IPS-11a (cell line): ENCODE data around the gene ALK.

Experiments
- H3K4me3 ChIP-seq: one replicate; pipeline ENCODE4 v1.5.1; 2013; ENCODE audit warnings: low read depth, low read length, control low read depth

The ALK gene

DNA sequence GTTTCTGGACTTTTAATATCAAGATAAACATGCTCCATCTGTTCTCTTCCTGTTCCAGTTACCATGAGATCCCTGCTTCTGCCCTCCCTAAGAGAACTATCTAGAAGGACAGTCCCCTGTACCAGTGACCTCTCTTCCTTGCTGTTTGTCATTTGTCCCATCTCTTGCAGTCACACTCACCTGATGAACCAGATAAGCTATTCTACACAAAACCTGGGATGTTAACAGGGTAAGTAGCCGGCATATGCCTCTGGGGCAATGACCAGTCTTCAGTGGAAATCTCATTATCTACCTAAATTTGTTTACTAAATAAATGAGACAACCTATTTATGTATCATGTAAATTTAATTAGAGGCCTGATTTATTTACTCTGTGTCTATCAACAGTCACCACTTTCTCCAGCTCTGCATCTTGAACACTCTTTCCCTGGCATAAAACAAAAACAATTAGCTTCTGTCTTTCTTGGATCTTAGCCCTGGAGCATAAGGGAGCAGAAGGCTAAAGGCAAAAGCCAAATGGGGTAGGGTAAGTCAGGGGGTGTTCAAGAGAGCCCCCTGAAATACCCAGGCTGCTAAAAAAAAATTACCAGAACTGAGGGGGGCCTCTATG lies 337.7 kb downstream of the ALK start:
- H3K4me3 ChIP-seq = no peak overlapping the region

DNA sequence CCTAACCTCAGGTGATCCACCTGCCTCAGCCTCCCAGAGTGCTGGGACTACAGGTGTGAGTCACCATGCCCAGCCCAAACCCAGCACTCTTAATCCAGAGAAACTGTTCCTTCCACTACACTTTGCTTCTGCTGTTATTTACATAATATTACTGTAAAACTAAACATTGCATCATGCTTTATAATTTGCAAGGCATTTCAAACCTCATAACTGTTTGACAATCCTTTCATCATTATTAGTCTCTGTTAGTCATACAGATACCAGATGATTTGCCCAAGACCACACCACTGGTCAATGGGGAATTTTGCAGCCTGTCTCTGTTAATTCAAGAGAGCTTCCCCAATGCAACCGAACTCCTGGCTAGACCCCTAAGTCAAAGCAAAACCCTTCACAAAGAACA lies 338.3 kb downstream of the ALK start:
- no peak overlapping the region for H3K4me3 ChIP-seq

DNA sequence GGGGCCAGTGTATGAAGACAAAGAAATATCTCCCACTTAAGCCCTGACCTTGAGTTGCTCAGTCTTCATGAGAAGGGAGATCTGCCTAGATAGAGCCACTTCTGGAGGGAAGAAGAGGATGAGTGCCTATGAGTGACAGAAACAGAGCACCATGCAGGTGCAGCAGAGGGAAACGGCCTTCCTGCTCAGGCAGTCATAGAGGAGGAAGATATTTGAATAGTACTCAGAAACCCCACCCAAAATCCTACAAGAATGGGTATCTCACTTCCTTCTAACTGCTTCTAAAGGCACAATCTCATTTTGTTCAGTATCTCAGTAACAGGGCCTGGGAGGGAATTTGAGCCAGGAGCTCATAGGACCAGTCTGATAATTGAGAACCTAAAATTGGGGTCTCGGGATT lies 339.3 kb downstream of the ALK start:
- H3K4me3 ChIP-seq = no peak overlapping the region

DNA sequence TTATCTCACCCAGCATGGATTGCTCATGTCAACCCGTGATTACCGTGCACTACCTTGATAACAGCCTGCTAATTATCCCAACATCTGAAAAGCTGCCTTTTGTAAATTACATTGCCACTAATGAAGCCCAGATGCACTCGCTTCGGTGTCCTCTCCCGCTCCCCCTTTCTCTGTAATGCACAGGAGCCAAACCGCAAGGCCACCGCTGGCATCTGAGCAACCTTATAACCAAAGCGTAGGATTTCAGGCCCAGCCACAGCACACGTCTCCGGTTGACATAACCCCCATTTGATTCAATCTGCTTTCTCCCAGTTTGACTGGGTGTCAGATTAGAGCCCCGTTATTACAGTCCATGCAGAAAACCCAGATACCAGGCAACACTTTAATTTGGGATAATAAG lies 341.2 kb downstream of the ALK start:
- no peak overlapping the region for H3K4me3 ChIP-seq

DNA sequence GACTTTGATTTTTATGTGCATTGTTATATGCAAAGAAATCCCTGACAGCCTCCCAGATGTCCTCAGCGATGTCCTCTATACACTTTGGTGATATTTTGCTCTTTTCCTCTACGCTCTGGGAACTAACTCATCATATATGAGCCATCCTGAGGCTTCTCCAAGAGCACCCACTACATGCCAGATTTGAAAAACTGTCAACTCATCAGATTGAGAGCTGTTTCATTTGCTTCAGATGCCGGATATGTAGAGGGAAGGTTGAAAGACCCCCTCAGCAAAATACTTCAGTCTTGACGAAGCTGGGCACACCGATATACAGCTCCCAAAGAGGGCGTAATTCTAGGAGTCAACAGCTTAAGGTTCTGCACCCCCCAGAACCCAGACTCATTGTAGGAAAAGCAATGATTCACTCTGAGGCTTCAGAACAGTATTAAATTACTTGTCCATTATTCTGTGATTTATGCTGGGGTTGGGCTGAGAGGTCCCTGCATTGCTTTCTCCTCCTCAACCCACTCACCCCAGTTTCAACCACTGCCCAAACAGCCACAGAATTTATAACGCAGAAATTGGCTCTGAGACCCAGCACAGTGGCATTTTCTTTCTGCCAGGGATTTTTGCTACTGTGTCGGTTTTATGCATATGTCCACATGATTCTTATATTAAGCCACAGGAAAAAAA lies 341.8 kb downstream of the ALK start:
- H3K4me3 ChIP-seq = no peak overlapping the region

DNA sequence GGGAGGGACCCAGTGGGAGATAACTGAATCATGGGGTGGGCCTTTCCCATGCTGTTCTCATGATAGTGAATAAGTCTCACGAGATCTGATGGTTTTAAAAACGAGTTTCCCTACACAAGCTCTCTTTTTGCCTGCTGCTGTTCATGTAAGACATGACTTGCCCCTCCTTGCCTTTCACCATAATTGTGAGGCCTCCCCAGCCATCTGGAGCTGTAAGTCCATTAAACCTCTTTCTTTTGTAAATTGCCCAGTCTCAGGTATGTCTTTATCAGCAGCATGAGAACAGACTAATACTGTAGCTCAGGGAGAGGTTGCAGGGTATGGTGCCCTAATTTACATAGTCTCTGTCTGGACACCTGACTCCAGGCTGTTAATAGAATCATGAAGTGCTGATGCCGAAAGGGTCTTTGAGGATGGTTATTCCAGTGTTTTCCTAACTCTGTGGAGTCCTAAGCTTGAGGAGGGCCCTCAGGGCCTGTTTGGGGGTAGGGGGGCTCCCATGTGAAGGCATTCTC lies 343.2 kb downstream of the ALK start:
- no peak overlapping the region for H3K4me3 ChIP-seq

DNA sequence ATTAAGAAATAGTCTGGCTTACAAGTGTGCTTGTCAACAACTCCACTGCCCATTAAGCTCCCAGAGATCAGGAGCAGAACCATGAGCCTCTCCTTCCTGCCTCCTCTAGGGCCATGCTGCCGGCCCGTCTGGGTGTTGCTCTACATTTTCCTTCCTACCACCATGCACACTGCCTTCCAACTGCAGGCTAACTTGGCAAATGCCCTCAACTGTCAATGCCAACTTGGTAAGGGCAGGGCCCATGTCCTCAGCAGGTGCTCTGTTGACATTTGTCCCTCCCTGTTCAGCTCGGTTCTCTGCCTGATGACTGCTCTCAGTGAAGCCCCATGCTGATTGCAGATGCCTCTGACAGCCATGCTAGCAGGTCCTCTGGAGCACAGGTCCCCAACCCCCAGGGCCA lies 345.2 kb downstream of the ALK start:
- no peak overlapping the region for H3K4me3 ChIP-seq

DNA sequence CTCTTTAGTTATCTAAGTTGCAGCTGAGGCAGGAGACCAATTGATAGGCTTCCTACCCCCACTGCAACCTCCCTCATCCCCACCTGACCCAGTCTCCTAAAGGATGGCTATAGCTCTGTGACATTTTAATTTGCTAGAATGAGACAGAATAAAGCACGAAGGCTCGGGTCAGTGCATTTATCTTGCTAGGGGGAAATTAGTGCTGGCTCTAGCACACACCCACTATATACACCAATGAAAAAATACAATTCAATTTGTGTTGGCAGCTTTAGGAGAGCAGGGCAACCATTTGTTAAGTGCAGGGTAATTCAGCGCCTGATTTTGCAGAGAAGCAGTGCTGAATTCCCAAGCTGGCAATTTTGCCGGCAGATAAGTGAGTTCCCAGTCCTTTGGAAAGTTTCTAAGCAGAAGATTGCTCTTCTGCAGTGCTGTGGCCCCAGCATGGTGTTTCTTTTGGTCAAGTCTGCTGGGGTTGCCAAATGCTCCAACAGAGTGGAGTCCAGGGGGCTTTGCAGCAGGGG lies 346.0 kb downstream of the ALK start:
- no peak overlapping the region for H3K4me3 ChIP-seq

DNA sequence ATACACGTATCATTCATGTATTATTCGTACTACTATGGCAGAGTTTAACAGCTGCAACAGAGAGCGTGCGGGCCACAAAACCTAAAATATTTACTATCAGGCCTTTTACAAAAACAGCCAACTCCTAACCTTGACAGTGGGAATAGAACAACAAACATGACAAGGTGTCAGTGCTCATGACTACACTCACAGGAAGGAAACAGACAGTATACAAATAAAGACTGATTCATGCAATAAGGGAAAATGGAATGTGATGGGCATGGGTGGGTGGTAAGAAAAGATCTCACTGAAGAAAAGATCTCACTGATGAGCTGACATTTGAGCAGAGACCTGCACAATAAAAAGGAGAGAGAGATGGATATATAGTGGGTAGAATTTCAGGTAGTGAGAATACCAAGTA lies 347.8 kb downstream of the ALK start:
- H3K4me3 ChIP-seq = no peak overlapping the region

DNA sequence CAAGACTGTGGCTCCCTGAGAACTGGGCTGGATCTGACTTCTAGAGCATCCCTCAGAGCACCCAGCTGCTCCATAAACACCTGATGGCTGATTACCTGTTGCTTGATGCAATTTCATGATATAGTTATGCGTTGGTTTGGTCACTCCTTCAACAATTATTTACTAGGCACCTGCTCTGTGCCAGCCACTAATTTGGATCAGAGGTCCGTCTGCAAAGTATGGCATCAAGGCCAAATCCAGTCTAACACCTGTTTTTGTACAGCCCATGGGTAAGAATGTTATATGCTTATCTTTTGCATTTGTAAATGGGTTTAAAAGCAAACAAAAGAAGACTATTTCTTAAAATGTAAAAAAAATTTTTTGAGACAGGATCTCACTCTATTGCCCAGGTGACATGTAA lies 348.2 kb downstream of the ALK start:
- no peak overlapping the region for H3K4me3 ChIP-seq

DNA sequence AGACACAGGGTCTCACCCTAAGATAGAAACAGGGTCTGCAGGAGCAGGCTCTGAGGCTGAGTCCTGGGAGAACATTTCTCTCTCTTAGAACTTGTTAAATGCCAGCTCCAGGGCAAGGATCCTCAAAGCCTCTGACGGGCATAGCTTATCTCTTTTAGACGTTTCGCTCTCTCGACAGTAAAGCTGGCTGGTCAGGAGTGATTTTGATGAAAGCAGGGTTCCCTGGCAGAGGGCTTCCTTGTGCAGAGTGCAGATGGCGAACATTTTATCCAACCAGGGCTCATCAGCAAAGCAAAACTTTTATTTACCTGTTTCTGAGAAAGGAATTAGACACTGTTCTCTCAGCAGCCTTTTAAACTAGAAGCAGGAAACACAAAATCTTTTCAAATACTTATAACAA lies 350.8 kb downstream of the ALK start:
- no peak overlapping the region for H3K4me3 ChIP-seq

DNA sequence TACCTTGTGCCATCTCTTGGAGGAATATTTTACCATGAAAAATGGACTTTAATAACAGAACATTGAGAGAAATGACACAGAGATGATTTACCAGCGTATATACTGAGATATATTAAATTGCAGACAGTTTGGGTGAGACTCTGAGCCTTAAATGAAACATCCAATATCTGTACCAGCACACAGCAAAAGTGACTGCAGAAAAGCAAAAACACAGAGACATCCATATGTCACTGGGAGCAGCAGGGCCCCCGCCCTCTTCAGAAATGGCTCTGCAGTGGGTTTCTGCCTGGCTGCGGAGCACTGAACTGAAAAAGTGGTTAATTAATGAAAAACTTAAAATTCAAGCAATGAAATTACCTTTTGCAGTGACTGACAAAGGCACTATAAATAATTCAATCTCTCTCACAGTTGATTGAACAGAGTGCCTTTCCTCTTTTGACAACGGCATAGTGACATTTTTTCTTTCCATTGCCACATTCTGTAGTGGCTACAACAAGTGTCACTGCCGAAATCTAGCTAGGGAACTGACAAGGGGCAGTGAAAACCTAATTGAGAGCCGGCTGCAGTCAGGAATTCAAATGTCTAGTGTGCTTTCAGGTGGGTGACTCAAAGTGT lies 353.4 kb downstream of the ALK start:
- H3K4me3 ChIP-seq = no peak overlapping the region

DNA sequence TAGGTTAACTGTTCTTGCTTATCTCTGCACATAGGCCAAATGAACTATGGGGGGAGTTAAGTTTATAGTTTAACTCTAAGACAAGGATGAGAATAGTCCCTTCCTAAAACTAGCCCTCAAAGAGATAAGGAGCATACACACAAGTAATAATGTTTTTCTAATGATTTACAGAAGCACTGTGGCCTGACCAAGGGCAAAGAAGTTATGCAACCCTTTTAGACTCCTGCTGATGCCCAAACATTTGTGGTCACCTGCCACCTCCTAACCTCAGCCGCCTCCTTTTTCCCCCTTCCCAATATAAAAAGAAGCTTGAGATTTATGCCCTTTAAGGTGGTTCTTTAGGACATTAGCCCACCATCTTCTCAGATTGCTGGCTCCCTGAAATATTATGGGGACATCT lies 357.7 kb downstream of the ALK start:
- H3K4me3 ChIP-seq = no peak overlapping the region

DNA sequence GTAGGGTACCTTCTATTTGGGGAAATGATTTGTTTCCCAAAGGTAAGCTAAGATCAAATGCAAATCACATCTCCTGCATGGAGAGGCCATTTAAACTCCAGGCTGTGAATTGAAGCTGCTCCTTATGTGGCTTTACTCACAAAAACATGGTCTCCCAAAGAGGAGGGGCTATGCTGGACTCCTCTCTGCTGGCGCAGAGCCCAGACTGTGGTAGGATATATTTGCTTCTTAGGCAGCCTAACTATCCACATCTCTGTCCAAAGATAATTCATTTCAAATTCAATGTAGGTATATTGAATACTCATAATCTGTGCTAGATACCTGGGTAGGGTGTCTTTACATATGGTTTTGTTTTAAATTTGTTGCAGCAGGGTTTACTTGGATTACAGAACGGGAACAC lies 358.5 kb downstream of the ALK start:
- no peak overlapping the region for H3K4me3 ChIP-seq

DNA sequence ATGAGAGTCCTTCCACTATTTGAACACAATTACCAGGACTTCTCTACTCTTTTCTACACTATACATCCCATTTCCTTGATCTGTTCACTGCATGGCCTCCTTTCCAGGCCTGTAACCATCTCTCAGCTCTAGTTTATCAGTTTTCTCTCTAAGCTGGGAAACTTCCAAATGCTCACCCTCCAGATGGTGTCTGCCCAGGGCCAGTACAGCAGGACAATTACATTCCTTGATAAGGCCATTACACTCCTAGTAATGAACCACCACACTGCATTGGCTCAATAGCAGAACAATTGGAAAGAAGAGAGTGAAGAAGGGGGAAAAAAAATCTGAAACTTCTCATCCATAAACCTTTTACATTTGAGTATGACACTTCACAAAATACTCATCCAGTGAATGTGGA lies 359.1 kb downstream of the ALK start:
- H3K4me3 ChIP-seq = no peak overlapping the region

DNA sequence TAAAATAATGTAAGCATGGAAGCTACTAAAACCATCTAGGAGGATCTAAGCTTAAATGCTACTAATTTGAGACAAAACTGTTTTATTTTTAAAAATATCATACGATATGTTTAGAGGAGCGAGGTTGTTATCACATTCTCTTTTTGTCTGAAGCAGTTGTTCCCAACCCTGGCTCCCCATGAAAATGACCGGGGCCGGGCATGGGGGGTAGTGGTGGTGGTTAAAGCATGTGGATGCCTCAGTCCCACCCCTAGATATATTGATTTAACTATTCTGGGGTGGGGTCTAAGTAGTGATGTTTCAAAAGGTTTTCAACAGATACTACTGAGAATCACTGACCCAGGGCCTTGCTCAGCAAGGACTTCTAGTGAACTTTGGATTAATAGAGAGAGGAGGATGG lies 359.8 kb downstream of the ALK start:
- no peak overlapping the region for H3K4me3 ChIP-seq

DNA sequence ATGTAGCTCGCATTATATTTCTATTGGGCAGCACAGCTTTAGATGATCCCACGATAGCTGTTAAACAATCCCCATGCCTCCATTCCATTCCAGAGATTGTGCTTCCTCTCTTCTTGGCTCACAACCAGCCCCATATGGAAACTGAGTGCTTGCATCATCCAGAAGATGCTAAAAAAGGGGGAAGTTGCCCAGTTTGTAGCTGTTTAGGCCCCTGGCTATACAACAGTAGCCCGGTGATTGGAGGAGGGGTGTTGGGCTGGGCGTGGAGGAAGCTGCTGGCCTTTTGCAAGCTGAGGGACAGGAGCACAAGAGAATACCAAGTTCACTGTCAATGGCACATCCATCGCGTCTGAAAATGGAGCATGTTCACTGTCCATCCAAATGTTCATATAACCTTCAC lies 360.2 kb downstream of the ALK start:
- no peak overlapping the region for H3K4me3 ChIP-seq

DNA sequence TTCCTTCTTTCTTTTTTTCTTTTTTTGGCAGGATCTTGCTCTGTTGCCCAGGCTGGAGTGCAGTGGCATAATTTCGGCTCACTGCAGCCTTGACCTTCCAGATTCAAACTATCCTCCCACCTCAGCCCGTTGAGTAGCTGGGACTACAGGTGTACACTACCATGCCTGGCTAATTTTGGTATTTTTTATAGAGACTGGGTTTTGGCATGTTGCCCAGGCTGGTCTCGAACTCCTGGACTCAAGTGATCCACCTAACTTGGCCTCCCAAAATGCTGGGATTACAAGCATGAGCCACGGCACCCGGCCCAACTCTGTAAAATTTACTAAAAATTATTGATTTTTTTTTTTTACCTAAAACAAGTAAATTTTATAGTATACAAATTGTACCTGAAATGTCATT lies 360.8 kb downstream of the ALK start:
- no peak overlapping the region for H3K4me3 ChIP-seq

DNA sequence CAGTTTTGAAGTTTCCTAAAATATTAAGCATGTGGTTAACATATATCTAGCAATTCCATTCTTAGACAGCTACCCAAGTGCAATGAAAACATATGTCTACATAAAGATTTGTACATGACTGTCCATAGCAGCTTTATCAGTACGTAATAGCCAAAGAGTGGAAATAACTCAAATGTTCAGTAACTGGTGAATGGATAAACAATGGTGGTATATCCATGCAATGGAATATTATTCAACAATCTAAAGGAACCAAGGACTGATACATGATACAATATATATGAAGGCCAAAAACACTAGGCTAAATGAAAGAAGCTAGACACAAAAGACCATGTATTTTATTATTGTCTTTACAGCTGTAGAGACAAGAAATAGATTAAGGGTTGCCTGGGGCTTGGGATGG lies 361.4 kb downstream of the ALK start:
- no peak overlapping the region for H3K4me3 ChIP-seq

DNA sequence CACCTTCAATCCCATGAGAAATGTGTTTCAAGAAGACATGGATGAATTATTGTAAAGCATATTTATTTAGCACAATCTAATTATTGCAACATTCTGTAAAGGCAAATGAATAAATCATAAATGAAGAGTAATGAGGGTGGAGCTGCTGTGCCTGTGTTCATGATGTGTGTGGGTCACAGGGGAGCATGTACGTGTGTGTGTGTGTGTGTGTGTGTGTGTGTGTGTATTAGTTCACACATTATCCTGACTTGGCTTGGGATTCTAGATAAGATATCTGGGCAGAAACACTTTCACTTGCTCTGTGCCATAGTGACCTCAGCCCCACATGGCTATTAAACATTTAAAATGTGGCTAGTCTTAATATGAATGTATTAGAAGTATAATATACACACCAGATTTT lies 361.8 kb downstream of the ALK start:
- no peak overlapping the region for H3K4me3 ChIP-seq

DNA sequence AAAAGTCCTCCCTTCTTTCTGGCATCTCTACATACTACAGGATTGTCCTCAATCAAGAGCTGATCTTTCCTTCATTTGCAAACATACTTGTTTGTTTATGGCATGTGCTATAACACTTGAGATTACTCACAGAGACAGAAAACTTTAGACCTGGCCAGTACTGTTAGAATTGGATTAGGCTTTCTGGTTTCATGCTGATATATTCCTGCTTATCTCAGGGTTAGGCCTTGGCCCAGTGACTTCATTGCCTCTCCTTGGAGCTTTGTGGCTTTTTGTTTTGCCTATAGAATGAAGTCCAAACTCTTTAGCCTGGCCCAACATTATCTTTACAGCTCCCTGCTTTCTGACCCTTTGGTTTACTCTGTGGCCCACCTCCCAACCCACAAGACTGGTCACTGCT lies 363.3 kb downstream of the ALK start:
- H3K4me3 ChIP-seq = no peak overlapping the region

DNA sequence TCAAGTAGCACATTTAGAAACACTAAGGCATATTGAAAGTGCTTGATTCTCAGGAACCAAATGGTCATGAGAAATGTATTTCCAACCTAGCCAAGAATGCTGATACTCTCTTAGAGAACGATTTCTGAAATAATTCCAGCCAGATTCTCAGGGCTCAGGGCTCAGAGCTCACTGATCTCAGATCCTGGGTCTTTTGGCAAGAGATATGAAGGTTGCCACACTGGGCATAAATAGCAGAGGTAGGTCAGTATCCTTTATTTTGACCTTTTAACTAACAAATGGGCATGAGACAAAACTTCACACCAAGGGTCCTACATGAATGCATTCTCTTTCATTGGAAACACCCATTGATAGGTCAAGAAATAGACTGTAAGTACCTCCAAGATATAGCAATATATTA lies 364.1 kb downstream of the ALK start:
- no peak overlapping the region for H3K4me3 ChIP-seq

DNA sequence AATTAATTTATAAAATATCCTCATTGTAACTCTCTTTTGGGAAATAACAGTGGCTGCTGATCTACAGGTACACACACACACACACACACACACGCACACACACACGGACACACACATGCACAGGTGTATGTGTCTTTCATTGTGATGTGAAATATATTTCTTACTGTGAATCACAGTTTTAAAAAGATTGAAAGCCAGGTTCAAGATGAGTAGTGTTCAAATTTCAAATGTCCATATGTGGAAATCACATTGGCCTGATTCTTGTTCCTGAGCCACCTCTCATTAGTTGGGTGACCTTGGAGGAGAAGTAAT lies 372.4 kb downstream of the ALK start:
- H3K4me3 ChIP-seq = no peak overlapping the region
